GM12878 (cell line): ENCODE measurements around the gene RAPGEF6.

ENCODE experiments used
- CBFB ChIP-seq: IDR thresholded peaks from 2 replicates; pipeline ENCODE4 v1.6.1; 2016; ENCODE audit warnings: antibody characterized with exemption, low read depth
- CHD2 ChIP-seq: IDR thresholded peaks from 2 replicates; pipeline ENCODE4 v1.6.1; 2011; ENCODE audit warnings: low read depth, low read length, improper control_type of control experiment, borderline replicate concordance
- EP300 ChIP-seq, 2 experiments: fragments of 150-350 bp in 1 of 2; IDR thresholded peaks; 2 replicates each; pipeline ENCODE4 v1.6.1; 2011 to 2012; ENCODE audit warnings: low read depth in 2 of 2, low read length in 2 of 2, borderline replicate concordance in 1 of 2, improper control_type of control experiment in 1 of 2, inconsistent platforms in 1 of 2; ENCODE audit not compliant: control insufficient read depth in 1 of 2
- EZH2 ChIP-seq: IDR thresholded peaks from 2 replicates; pipeline ENCODE4 v1.6.1; 2012; ENCODE audit warnings: low read depth, mild to moderate bottlenecking, control low read depth, inconsistent platforms, low read length, borderline replicate concordance; ENCODE audit not compliant: control insufficient read depth
- MXI1 ChIP-seq: fragments of 150-350 bp; IDR thresholded peaks from 2 replicates; pipeline ENCODE4 v1.6.1; 2011; ENCODE audit warnings: low read depth, mild to moderate bottlenecking, inconsistent platforms, low read length, improper control_type of control experiment
- SP1 ChIP-seq: IDR thresholded peaks from one replicate; pipeline ENCODE4 v1.6.1; 2011; ENCODE audit warnings: low read depth, low read length
- TF ChIP-seq, protein P1 (sequence below): fragments of 450-650 bp; IDR thresholded peaks from 2 replicates; pipeline ENCODE4 v1.6.1; 2016; ENCODE audit warnings: mild to moderate bottlenecking
- TF ChIP-seq, protein P2 (sequence below), 3 experiments: IDR thresholded peaks in 2 of 3; conservative IDR thresholded peaks in 1 of 3; 2 replicates each; pipeline ENCODE4 v1.5.1; 2011; ENCODE audit warnings: low read depth in 3 of 3, low read length in 3 of 3, mild to moderate bottlenecking in 3 of 3, control low read depth in 2 of 3, moderate library complexity in 2 of 3, inconsistent platforms in 1 of 3, mixed read lengths in 1 of 3; ENCODE audit not compliant: control insufficient read depth in 2 of 3, insufficient read depth in 1 of 3; ENCODE audit errors: extremely low read depth in 1 of 3
- TF ChIP-seq, protein P3 (sequence below): fragments of 450-650 bp; IDR thresholded peaks from 2 replicates; pipeline ENCODE4 v1.6.1; 2017; ENCODE audit warnings: antibody characterized with exemption, mild to moderate bottlenecking, moderate library complexity
- TF ChIP-seq, protein P4 (sequence below): IDR thresholded peaks from 2 replicates; pipeline ENCODE4 v1.6.1; 2012; ENCODE audit warnings: mild to moderate bottlenecking, low read depth, low read length

DNA sequence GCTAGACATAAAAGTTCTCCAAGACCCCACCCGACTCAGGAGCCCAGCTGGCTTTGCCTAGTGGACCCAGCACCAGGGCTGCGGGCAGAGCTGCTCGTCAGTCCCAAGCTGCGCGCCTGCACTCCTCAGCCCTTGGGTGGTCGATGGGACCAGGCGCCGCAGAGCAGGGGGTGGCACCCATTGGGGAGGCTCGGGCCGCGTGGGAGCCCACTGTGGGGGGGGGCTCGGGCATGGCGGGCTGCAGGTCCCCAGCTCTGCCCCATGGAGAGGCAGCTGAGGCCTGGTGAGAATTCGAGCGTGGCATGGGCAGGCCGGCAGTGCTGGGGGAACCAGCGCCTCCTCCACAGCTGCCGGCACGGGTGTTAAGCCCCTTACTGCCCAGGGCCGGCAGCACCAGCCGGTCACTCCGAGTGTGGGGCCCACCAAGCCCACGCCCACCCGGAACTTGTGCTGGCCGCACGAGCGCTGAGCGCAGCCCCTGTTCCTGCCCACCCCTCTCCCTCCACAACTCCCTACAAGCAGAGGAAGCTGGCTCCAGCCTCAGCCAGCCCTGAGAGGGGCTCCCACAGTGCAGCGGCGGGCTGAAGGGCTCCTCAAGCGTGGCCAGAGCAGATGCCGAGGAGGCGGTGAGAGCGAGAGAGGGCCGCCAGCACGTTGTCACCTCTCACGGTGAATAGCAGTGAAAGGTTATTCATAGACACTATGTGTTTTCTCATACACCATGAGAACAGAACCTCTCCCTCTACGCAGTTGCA lies 54.9 kb downstream of the RAPGEF6 start:
- TF ChIP-seq EP300 (IDR thresholded peaks at IDR 0.05; ENCODE audit: borderline replicate concordance in 1 of 2, control insufficient read depth in 1 of 2, low read depth in 2 of 2, low read length in 2 of 2), result no peak
- TF ChIP-seq, protein P1, sequence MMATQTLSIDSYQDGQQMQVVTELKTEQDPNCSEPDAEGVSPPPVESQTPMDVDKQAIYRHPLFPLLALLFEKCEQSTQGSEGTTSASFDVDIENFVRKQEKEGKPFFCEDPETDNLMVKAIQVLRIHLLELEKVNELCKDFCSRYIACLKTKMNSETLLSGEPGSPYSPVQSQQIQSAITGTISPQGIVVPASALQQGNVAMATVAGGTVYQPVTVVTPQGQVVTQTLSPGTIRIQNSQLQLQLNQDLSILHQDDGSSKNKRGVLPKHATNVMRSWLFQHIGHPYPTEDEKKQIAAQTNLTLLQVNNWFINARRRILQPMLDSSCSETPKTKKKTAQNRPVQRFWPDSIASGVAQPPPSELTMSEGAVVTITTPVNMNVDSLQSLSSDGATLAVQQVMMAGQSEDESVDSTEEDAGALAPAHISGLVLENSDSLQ, result no peak
- no peak for TF ChIP-seq EZH2
- TF ChIP-seq, protein P2, sequence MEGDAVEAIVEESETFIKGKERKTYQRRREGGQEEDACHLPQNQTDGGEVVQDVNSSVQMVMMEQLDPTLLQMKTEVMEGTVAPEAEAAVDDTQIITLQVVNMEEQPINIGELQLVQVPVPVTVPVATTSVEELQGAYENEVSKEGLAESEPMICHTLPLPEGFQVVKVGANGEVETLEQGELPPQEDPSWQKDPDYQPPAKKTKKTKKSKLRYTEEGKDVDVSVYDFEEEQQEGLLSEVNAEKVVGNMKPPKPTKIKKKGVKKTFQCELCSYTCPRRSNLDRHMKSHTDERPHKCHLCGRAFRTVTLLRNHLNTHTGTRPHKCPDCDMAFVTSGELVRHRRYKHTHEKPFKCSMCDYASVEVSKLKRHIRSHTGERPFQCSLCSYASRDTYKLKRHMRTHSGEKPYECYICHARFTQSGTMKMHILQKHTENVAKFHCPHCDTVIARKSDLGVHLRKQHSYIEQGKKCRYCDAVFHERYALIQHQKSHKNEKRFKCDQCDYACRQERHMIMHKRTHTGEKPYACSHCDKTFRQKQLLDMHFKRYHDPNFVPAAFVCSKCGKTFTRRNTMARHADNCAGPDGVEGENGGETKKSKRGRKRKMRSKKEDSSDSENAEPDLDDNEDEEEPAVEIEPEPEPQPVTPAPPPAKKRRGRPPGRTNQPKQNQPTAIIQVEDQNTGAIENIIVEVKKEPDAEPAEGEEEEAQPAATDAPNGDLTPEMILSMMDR (IDR thresholded peaks at IDR 0.05 in 2 of 3, conservative IDR thresholded peaks at IDR 0.05 in 1 of 3; ENCODE audit: control insufficient read depth in 2 of 3, extremely low read depth in 1 of 3, insufficient read depth in 1 of 3, low read depth in 3 of 3, low read length in 3 of 3), result no peak
- TF ChIP-seq, protein P3, sequence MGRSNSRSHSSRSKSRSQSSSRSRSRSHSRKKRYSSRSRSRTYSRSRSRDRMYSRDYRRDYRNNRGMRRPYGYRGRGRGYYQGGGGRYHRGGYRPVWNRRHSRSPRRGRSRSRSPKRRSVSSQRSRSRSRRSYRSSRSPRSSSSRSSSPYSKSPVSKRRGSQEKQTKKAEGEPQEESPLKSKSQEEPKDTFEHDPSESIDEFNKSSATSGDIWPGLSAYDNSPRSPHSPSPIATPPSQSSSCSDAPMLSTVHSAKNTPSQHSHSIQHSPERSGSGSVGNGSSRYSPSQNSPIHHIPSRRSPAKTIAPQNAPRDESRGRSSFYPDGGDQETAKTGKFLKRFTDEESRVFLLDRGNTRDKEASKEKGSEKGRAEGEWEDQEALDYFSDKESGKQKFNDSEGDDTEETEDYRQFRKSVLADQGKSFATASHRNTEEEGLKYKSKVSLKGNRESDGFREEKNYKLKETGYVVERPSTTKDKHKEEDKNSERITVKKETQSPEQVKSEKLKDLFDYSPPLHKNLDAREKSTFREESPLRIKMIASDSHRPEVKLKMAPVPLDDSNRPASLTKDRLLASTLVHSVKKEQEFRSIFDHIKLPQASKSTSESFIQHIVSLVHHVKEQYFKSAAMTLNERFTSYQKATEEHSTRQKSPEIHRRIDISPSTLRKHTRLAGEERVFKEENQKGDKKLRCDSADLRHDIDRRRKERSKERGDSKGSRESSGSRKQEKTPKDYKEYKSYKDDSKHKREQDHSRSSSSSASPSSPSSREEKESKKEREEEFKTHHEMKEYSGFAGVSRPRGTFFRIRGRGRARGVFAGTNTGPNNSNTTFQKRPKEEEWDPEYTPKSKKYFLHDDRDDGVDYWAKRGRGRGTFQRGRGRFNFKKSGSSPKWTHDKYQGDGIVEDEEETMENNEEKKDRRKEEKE, result no peak
- no peak for TF ChIP-seq MXI1
- no peak for TF ChIP-seq CBFB
- no peak for TF ChIP-seq CHD2
- TF ChIP-seq SP1, result no peak
- TF ChIP-seq, protein P4, sequence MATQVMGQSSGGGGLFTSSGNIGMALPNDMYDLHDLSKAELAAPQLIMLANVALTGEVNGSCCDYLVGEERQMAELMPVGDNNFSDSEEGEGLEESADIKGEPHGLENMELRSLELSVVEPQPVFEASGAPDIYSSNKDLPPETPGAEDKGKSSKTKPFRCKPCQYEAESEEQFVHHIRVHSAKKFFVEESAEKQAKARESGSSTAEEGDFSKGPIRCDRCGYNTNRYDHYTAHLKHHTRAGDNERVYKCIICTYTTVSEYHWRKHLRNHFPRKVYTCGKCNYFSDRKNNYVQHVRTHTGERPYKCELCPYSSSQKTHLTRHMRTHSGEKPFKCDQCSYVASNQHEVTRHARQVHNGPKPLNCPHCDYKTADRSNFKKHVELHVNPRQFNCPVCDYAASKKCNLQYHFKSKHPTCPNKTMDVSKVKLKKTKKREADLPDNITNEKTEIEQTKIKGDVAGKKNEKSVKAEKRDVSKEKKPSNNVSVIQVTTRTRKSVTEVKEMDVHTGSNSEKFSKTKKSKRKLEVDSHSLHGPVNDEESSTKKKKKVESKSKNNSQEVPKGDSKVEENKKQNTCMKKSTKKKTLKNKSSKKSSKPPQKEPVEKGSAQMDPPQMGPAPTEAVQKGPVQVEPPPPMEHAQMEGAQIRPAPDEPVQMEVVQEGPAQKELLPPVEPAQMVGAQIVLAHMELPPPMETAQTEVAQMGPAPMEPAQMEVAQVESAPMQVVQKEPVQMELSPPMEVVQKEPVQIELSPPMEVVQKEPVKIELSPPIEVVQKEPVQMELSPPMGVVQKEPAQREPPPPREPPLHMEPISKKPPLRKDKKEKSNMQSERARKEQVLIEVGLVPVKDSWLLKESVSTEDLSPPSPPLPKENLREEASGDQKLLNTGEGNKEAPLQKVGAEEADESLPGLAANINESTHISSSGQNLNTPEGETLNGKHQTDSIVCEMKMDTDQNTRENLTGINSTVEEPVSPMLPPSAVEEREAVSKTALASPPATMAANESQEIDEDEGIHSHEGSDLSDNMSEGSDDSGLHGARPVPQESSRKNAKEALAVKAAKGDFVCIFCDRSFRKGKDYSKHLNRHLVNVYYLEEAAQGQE, result no peak
